ENCODE data around the gene LILRA6. TPM values are rescaled to one million over a fixed set of nuclear protein-coding genes. Genes with fewer than 3 reads are reported as not detected.

The LILRA6 gene
- total and polyA plus RNA-seq, 2 of the 8 experiments (the other 6 are each of a cell fraction or from before 2014, with no cell fraction given), result not detected

Small RNAs within 50 kb of the gene (microRNA-seq; reads per million reads assigned to microRNA genes)
- gene MIR4752 (ENCODE audit: borderline microRNAs expressed in 2 of 2, borderline number of aligned reads in 2 of 2, borderline replicate concordance in 1 of 2), result 0 reads per million in 2 experiments

Small RNAs within 50 kb of the gene (small RNA-seq; reads per million reads assigned to genes)
- gene MIR4752 (ENCODE audit: insufficient read depth) (not detected), gene RNU6-1307P (ENCODE audit: insufficient read depth) (not detected)

Other genes with a start within 250 kb of the LILRA6 start
- 0.65 TPM in 1 of 2 replicates, not detected in the other for gene VSTM1, start 178.9 kb downstream of the LILRA6 start, total RNA-seq (2021; fragmentation: NEBNext Ultra II Directional; extraction: Animal tissue kit (Norgen Biotek cat#: 25700))
- gene VSTM1, start 178.9 kb downstream of the LILRA6 start, polyA plus RNA-seq (2011; rRNA removed), result 0.12 and 0.17 TPM in 2 replicates
- gene TARM1, start 161.4 kb downstream of the LILRA6 start, total RNA-seq (2021; fragmentation: NEBNext Ultra II Directional; extraction: Animal tissue kit (Norgen Biotek cat#: 25700)), result not detected in 2 replicates
- not detected in 2 replicates for gene TARM1, start 161.4 kb downstream of the LILRA6 start, polyA plus RNA-seq (2011; rRNA removed)
- 0.90 and 1.1 TPM in 2 replicates for gene OSCAR, start 142.0 kb downstream of the LILRA6 start, total RNA-seq (2021; fragmentation: NEBNext Ultra II Directional; extraction: Animal tissue kit (Norgen Biotek cat#: 25700))
- gene OSCAR, start 142.0 kb downstream of the LILRA6 start, polyA plus RNA-seq (2011; rRNA removed), result 1.1 and 2.2 TPM in 2 replicates
- 175 and 177 TPM in 2 replicates for gene NDUFA3, start 139.9 kb downstream of the LILRA6 start, total RNA-seq (2021; fragmentation: NEBNext Ultra II Directional; extraction: Animal tissue kit (Norgen Biotek cat#: 25700))
- 208 and 294 TPM in 2 replicates for gene NDUFA3, start 139.9 kb downstream of the LILRA6 start, polyA plus RNA-seq (2011; rRNA removed)
- gene TFPT, start 127.1 kb downstream of the LILRA6 start, total RNA-seq (2021; fragmentation: NEBNext Ultra II Directional; extraction: Animal tissue kit (Norgen Biotek cat#: 25700)), result 17.7 TPM in 2 replicates
- 10.4 and 17.3 TPM in 2 replicates for gene TFPT, start 127.1 kb downstream of the LILRA6 start, polyA plus RNA-seq (2011; rRNA removed)
- gene PRPF31, start 127.0 kb downstream of the LILRA6 start, total RNA-seq (2021; fragmentation: NEBNext Ultra II Directional; extraction: Animal tissue kit (Norgen Biotek cat#: 25700)), result 89.5 and 97.4 TPM in 2 replicates
- 51.1 and 67.1 TPM in 2 replicates for gene PRPF31, start 127.0 kb downstream of the LILRA6 start, polyA plus RNA-seq (2011; rRNA removed)
- 82.9 and 86.4 TPM in 2 replicates for gene CNOT3, start 105.0 kb downstream of the LILRA6 start, total RNA-seq (2021; fragmentation: NEBNext Ultra II Directional; extraction: Animal tissue kit (Norgen Biotek cat#: 25700))
- 21.2 and 44.0 TPM in 2 replicates for gene CNOT3, start 105.0 kb downstream of the LILRA6 start, polyA plus RNA-seq (2011; rRNA removed)
- 4.4 and 4.6 TPM in 2 replicates for gene LENG1, start 83.1 kb downstream of the LILRA6 start, total RNA-seq (2021; fragmentation: NEBNext Ultra II Directional; extraction: Animal tissue kit (Norgen Biotek cat#: 25700))
- gene LENG1, start 83.1 kb downstream of the LILRA6 start, polyA plus RNA-seq (2011; rRNA removed), result 1.2 and 1.5 TPM in 2 replicates
- 5.5 and 6.8 TPM in 2 replicates for gene TMC4, start 69.6 kb downstream of the LILRA6 start, total RNA-seq (2021; fragmentation: NEBNext Ultra II Directional; extraction: Animal tissue kit (Norgen Biotek cat#: 25700))
- gene TMC4, start 69.6 kb downstream of the LILRA6 start, polyA plus RNA-seq (2011; rRNA removed), result 6.3 and 12.8 TPM in 2 replicates
- 90.9 and 103 TPM in 2 replicates for gene MBOAT7, start 53.2 kb downstream of the LILRA6 start, total RNA-seq (2021; fragmentation: NEBNext Ultra II Directional; extraction: Animal tissue kit (Norgen Biotek cat#: 25700))
- 85.5 and 147 TPM in 2 replicates for gene MBOAT7, start 53.2 kb downstream of the LILRA6 start, polyA plus RNA-seq (2011; rRNA removed)
- gene TSEN34, start 51.5 kb downstream of the LILRA6 start, total RNA-seq (2021; fragmentation: NEBNext Ultra II Directional; extraction: Animal tissue kit (Norgen Biotek cat#: 25700)), result 22.5 and 24.2 TPM in 2 replicates
- 52.3 and 55.4 TPM in 2 replicates for gene TSEN34, start 51.5 kb downstream of the LILRA6 start, polyA plus RNA-seq (2011; rRNA removed)
- gene RPS9, start 41.9 kb downstream of the LILRA6 start, total RNA-seq (2021; fragmentation: NEBNext Ultra II Directional; extraction: Animal tissue kit (Norgen Biotek cat#: 25700)), result 1,609 and 1,661 TPM in 2 replicates
- 4,172 and 4,900 TPM in 2 replicates for gene RPS9, start 41.9 kb downstream of the LILRA6 start, polyA plus RNA-seq (2011; rRNA removed)
- gene LILRB3, start 19.8 kb downstream of the LILRA6 start, total RNA-seq (2021; fragmentation: NEBNext Ultra II Directional; extraction: Animal tissue kit (Norgen Biotek cat#: 25700)), result not detected in 2 replicates
- not detected in 2 replicates for gene LILRB3, start 19.8 kb downstream of the LILRA6 start, polyA plus RNA-seq (2011; rRNA removed)
- not detected in 2 replicates for gene LILRB5, start 14.5 kb upstream of the LILRA6 start, total RNA-seq (2021; fragmentation: NEBNext Ultra II Directional; extraction: Animal tissue kit (Norgen Biotek cat#: 25700))
- 0.05 and 0.06 TPM in 2 replicates for gene LILRB5, start 14.5 kb upstream of the LILRA6 start, polyA plus RNA-seq (2011; rRNA removed)
- not detected in 2 replicates for gene LILRB2, start 38.3 kb upstream of the LILRA6 start, total RNA-seq (2021; fragmentation: NEBNext Ultra II Directional; extraction: Animal tissue kit (Norgen Biotek cat#: 25700))
- gene LILRB2, start 38.3 kb upstream of the LILRA6 start, polyA plus RNA-seq (2011; rRNA removed), result not detected in 2 replicates
- not detected in 2 replicates for gene LILRA5, start 70.4 kb upstream of the LILRA6 start, total RNA-seq (2021; fragmentation: NEBNext Ultra II Directional; extraction: Animal tissue kit (Norgen Biotek cat#: 25700))
- not detected in 2 replicates for gene LILRA5, start 70.4 kb upstream of the LILRA6 start, polyA plus RNA-seq (2011; rRNA removed)
- not detected in 2 replicates for gene LILRA4, start 96.4 kb upstream of the LILRA6 start, total RNA-seq (2021; fragmentation: NEBNext Ultra II Directional; extraction: Animal tissue kit (Norgen Biotek cat#: 25700))
- not detected in 2 replicates for gene LILRA4, start 96.4 kb upstream of the LILRA6 start, polyA plus RNA-seq (2011; rRNA removed)
- not detected in 2 replicates for gene LAIR1, start 122.1 kb upstream of the LILRA6 start, total RNA-seq (2021; fragmentation: NEBNext Ultra II Directional; extraction: Animal tissue kit (Norgen Biotek cat#: 25700))
- gene LAIR1, start 122.1 kb upstream of the LILRA6 start, polyA plus RNA-seq (2011; rRNA removed), result 0.13 and 0.18 TPM in 2 replicates
- 24.3 and 26.7 TPM in 2 replicates for gene TTYH1, start 172.7 kb upstream of the LILRA6 start, total RNA-seq (2021; fragmentation: NEBNext Ultra II Directional; extraction: Animal tissue kit (Norgen Biotek cat#: 25700))
- gene TTYH1, start 172.7 kb upstream of the LILRA6 start, polyA plus RNA-seq (2011; rRNA removed), result 46.5 and 92.1 TPM in 2 replicates
- 108 TPM in 2 replicates for gene LENG8, start 206.4 kb upstream of the LILRA6 start, total RNA-seq (2021; fragmentation: NEBNext Ultra II Directional; extraction: Animal tissue kit (Norgen Biotek cat#: 25700))
- 62.2 and 113 TPM in 2 replicates for gene LENG8, start 206.4 kb upstream of the LILRA6 start, polyA plus RNA-seq (2011; rRNA removed)
- gene LENG9, start 221.0 kb upstream of the LILRA6 start, total RNA-seq (2021; fragmentation: NEBNext Ultra II Directional; extraction: Animal tissue kit (Norgen Biotek cat#: 25700)), result 3.9 and 4.0 TPM in 2 replicates
- gene LENG9, start 221.0 kb upstream of the LILRA6 start, polyA plus RNA-seq (2011; rRNA removed), result 1.6 and 2.6 TPM in 2 replicates
- 2.1 and 4.8 TPM in 2 replicates for gene CDC42EP5, start 230.5 kb upstream of the LILRA6 start, total RNA-seq (2021; fragmentation: NEBNext Ultra II Directional; extraction: Animal tissue kit (Norgen Biotek cat#: 25700))
- gene CDC42EP5, start 230.5 kb upstream of the LILRA6 start, polyA plus RNA-seq (2011; rRNA removed), result 1.8 and 4.2 TPM in 2 replicates